HepG2 (cell line): Measurements from ENCODE around the gene TNNT1. TPM values are rescaled to one million over a fixed set of nuclear protein-coding genes. Genes with fewer than 3 reads are reported as not detected.
A peak's percentile ranks its signal among the peaks of the same experiment; 100 is the strongest.

Experiments used
- ATAC-seq: fragments of 200-7000 bp; cut with Tn5 transposase; 3 replicates; pipeline ENCODE4 v1.9.1; 2020; ENCODE audit warnings: mild to moderate bottlenecking, moderate library complexity
- BruUV-seq: library from RNA; stranded (reverse); fragments of 400-500 nt; replicated peaks from 2 replicates; lab custom pipeline; 2021; lab: Mats Ljungman, UMichigan
- CTCF ChIA-PET: fragments of 300-600 bp; formaldehyde crosslinking; extraction: SDS; loops from one replicate; lab custom pipeline; 2021; ENCODE audit warnings: low total read pairs, inconsistent platforms, low intra/inter-chr PET ratio; lab: Yijun Ruan, JAX
- POLR2A ChIA-PET: fragments of 350-600 bp; sonication (Branson Sonifier 250); formaldehyde crosslinking; loops from one replicate; lab custom pipeline; 2020; ENCODE audit warnings: antibody characterized with exemption, inconsistent platforms; lab: Yijun Ruan, JAX
- DNase-seq: peaks from one replicate; pipeline ENCODE4 v3.0.0-alpha.2; 2015; ENCODE audit warnings: low spot score
- FAIRE-seq: peaks from 3 replicates; lab custom pipeline; 2011; peaks lifted over from hg19 to GRCh38; lab: Jason Lieb, UNC
- H2AFZ ChIP-seq: one replicate; pipeline ENCODE4 v1.6.1; 2011; ENCODE audit warnings: low read length, inconsistent platforms
- H3K27ac ChIP-seq: fragments of 300-600 bp; 3 replicates; pipeline ENCODE4 v1.8.0; 2011; ENCODE audit warnings: mixed run types, mild to moderate bottlenecking, mixed read lengths, low read length, inconsistent platforms; ENCODE audit not compliant: insufficient read depth; ENCODE audit errors: extremely low read length
- H3K27me3 ChIP-seq, 2 experiments: fragments of 200-600 bp in 1 of 2; 2 replicates in 1 of 2; 3 replicates in 1 of 2; pipeline versions ENCODE4 v1.6.0 to v1.8.0; 2011; ENCODE audit warnings: low read length in 2 of 2, mild to moderate bottlenecking in 2 of 2, moderate library complexity in 2 of 2, inconsistent platforms in 1 of 2; ENCODE audit not compliant: insufficient read depth in 2 of 2, control insufficient read depth in 1 of 2
- H3K36me3 ChIP-seq, 2 experiments: fragments of 200-600 bp in 1 of 2; replicated peaks in 1 of 2; 2 replicates in 1 of 2; 3 replicates in 1 of 2; pipeline versions ENCODE4 v1.5.1 to v1.8.0; 2011; ENCODE audit warnings: low read length in 2 of 2, inconsistent platforms in 1 of 2; ENCODE audit not compliant: insufficient read depth in 2 of 2, control insufficient read depth in 1 of 2
- H3K4me1 ChIP-seq: 2 replicates; pipeline ENCODE4 v1.5.1; 2012; ENCODE audit warnings: low read length, inconsistent platforms; ENCODE audit not compliant: insufficient read depth
- H3K4me2 ChIP-seq: 2 replicates; pipeline ENCODE4 v1.6.0; 2011; ENCODE audit warnings: low read depth, low read length, inconsistent platforms
- H3K4me3 ChIP-seq, 3 experiments: fragments of 200-600 bp in 1 of 3; sonication (generic), shearing (Covaris generic) in 1 of 3; replicated peaks in 1 of 3; 2 replicates each; pipeline ENCODE4 v1.5.1; 2011 to 2016; ENCODE audit warnings: low read length in 3 of 3, inconsistent platforms in 2 of 3, low read depth in 2 of 3, mild to moderate bottlenecking in 2 of 3, control low read depth in 1 of 3, mixed read lengths in 1 of 3; ENCODE audit not compliant: insufficient read depth in 1 of 3
- H3K79me2 ChIP-seq: one replicate; pipeline ENCODE4 v1.6.1; 2011; ENCODE audit warnings: low read length, inconsistent platforms; ENCODE audit not compliant: insufficient read depth
- H3K9ac ChIP-seq: 2 replicates; pipeline ENCODE4 v1.6.0; 2011; ENCODE audit warnings: mild to moderate bottlenecking, low read depth, low read length, inconsistent platforms; ENCODE audit not compliant: insufficient read depth
- H3K9me3 ChIP-seq: 2 replicates; pipeline ENCODE4 v1.5.1; 2012; ENCODE audit warnings: mild to moderate bottlenecking, low read length
- H4K20me1 ChIP-seq: 2 replicates; pipeline ENCODE4 v1.6.0; 2011; ENCODE audit warnings: inconsistent platforms, mild to moderate bottlenecking, low read length, moderate library complexity; ENCODE audit not compliant: insufficient read depth
- CSRNP1 ChIP-seq: sonication (generic); formaldehyde crosslinking; IDR thresholded peaks from 2 replicates; pipeline ENCODE4 v1.8.1; 2023; ENCODE audit warnings: mild to moderate bottlenecking, missing genetic modification reagents
- EEA1 ChIP-seq: sonication (generic); formaldehyde crosslinking; IDR thresholded peaks from 2 replicates; pipeline ENCODE4 v1.5.1; 2020; ENCODE audit warnings: mild to moderate bottlenecking, missing genetic modification reagents, borderline replicate concordance
- ESRRA ChIP-seq: sonication (generic); formaldehyde crosslinking; IDR thresholded peaks from 2 replicates; pipeline ENCODE4 v1.5.1; 2020; ENCODE audit warnings: mild to moderate bottlenecking, low read depth, missing genetic modification reagents
- IRF9 ChIP-seq: sonication (generic); formaldehyde crosslinking; IDR thresholded peaks from 2 replicates; pipeline ENCODE4 v1.8.0; 2022; ENCODE audit warnings: missing genetic modification reagents, mild to moderate bottlenecking, borderline replicate concordance
- KLF12 ChIP-seq: sonication (generic); formaldehyde crosslinking; IDR thresholded peaks from 2 replicates; pipeline ENCODE4 v1.4.0; 2020; ENCODE audit warnings: missing genetic modification reagents, borderline replicate concordance
- PHF20 ChIP-seq: sonication (generic); formaldehyde crosslinking; IDR thresholded peaks from 2 replicates; pipeline ENCODE4 v1.5.0; 2020; ENCODE audit warnings: mild to moderate bottlenecking, missing genetic modification reagents
- RXRA ChIP-seq: sonication (generic); formaldehyde crosslinking; IDR thresholded peaks from 2 replicates; pipeline ENCODE4 v1.5.1; 2020; ENCODE audit warnings: missing genetic modification reagents
- SALL2 ChIP-seq: sonication (generic); formaldehyde crosslinking; IDR thresholded peaks from 2 replicates; pipeline ENCODE4 v1.8.1; 2023; ENCODE audit warnings: mild to moderate bottlenecking, missing genetic modification reagents, inconsistent platforms
- THAP8 ChIP-seq: sonication (generic); formaldehyde crosslinking; IDR thresholded peaks from 2 replicates; pipeline ENCODE4 v1.5.1; 2020; ENCODE audit warnings: missing genetic modification reagents, mild to moderate bottlenecking, borderline replicate concordance
- TP53 ChIP-seq: sonication (generic); formaldehyde crosslinking; conservative IDR thresholded peaks from 2 replicates; pipeline ENCODE4 v1.4.0; 2020; ENCODE audit warnings: missing genetic modification reagents
- XRCC5 ChIP-seq: fragments of 200-400 bp; formaldehyde crosslinking; optimal IDR thresholded peaks from 2 replicates; pipeline ENCODE3; 2017; ENCODE audit warnings: mild to moderate bottlenecking, low read length
- ZBTB42 ChIP-seq: sonication (generic); formaldehyde crosslinking; IDR thresholded peaks from 2 replicates; pipeline ENCODE4 v1.5.0; 2020; ENCODE audit warnings: mild to moderate bottlenecking, missing genetic modification reagents
- ZMYM2 ChIP-seq: sonication (generic); formaldehyde crosslinking; IDR thresholded peaks from 2 replicates; pipeline ENCODE4 v1.8.0; 2022; ENCODE audit warnings: mild to moderate bottlenecking, missing genetic modification reagents
- ZNF10 ChIP-seq: sonication (generic); formaldehyde crosslinking; IDR thresholded peaks from 2 replicates; pipeline ENCODE4 v1.4.0; 2020; ENCODE audit warnings: mild to moderate bottlenecking, low read depth, missing genetic modification reagents, borderline replicate concordance
- ZNF639 ChIP-seq: conservative IDR thresholded peaks from 2 replicates; pipeline ENCODE4 v1.6.1; 2018; ENCODE audit warnings: missing genetic modification reagents
- WGBS: methylation state at CpG from one replicate; pipeline ENCODE4 v1.1.6; 2017; ENCODE audit warnings: low lambda C conversion rate; 5-methylcytosine and 5-hydroxymethylcytosine counted together
- in situ Hi-C: cut with HindIII; loops from 2 replicates; pipeline ENCODE4 v1.10.0; 2017; ENCODE audit warnings: low pct_unique_long_range_greater_than_20kb; ENCODE audit not compliant: extremely low pct_ligation_motif_present
- intact Hi-C: fragments of 100-400 bp; cut with micrococcal nuclease; formaldehyde crosslinking; loops from one replicate; pipeline ENCODE4 v1.10.0; 2022; ENCODE audit not compliant: unreplicated experiment
- polyA plus RNA-seq, 8 experiments: library from polyadenylated mRNA; depleted of rRNA in 3 of 8; stranded (reverse) in 7 of 8; unstranded in 1 of 8; fragments of >200 nt; fragmentation: Illumina TruSeq in 4 of 8; extraction: Trizol in 4 of 8; gene quantifications; 2 replicates each; pipeline versions ENCODE4 v1.2.1 to v1.2.3, GENCODE V29; 2011 to 2016; ENCODE audit warnings: low read depth in 4 of 8, missing spikeins in 1 of 8, mixed read lengths in 1 of 8; ENCODE audit not compliant: insufficient read depth in 1 of 8
- total RNA-seq, 5 experiments: library from RNA; depleted of rRNA; stranded (reverse); fragments of >200 nt; fragmentation: Illumina TruSeq; extraction: Trizol; gene quantifications; 2 replicates each; pipeline ENCODE4 v1.2.3, GENCODE V29; 2016; ENCODE audit warnings: low read depth in 1 of 5
- TF ChIP-seq, protein P1 (sequence below): sonication (generic); formaldehyde crosslinking; IDR thresholded peaks from 2 replicates; pipeline ENCODE4 v1.4.0; 2020; ENCODE audit warnings: mild to moderate bottlenecking, missing genetic modification reagents

Gene TNNT1
- total and polyA plus RNA-seq, 2 of the 13 experiments (the other 11 are each of a cell fraction or from before 2014, with no cell fraction given), result 1.3 to 2.4 TPM

GRCh38 chr19:55165952-55166529 lies 17.0 kb upstream of the TNNT1 start (continued):
- peak; percentile 51 for TF ChIP-seq XRCC5
- no peak for TF ChIP-seq ZMYM2 (CRISPR knock-in tag)
- TF ChIP-seq CSRNP1, result peak; percentile 47; the same call in 1 of the 2 replicates
- peak; percentile 19; the same call in 1 of the 2 replicates for TF ChIP-seq SALL2 (CRISPR knock-in tag)
- 0 out of 2 replicates have a peak, but pooled peaks have one; percentile 5 for TF ChIP-seq RXRA (CRISPR knock-in tag)

GRCh38 chr19:55161571-55162322 lies 12.7 kb upstream of the TNNT1 start:
- H3K4me3 ChIP-seq, result no peak overlapping the region
- no peaks in the 10 kb centered on the region for H3K9me3 ChIP-seq
- in situ Hi-C loops (no loop called here), intact Hi-C loops (loop anchor here (2.0 kb wide), 1 partner anchor 21 kb away; no protein-coding TSS in a partner anchor)
- no peaks in the 10 kb centered on the region for H3K79me2 ChIP-seq
- ATAC-seq, result no peak
- H3K4me2 ChIP-seq, result no peak overlapping the region
- H3K27ac ChIP-seq, result no peak overlapping the region
- no peak overlapping the region for H3K9ac ChIP-seq
- BruUV-seq, result no TSS peak
- ChIA-PET CTCF (no interaction called here), POLR2A (no interaction called here)
- peaks cover 16% of the 10 kb centered on the region for H3K4me1 ChIP-seq
- no peaks in the 10 kb centered on the region for H3K36me3 ChIP-seq
- FAIRE-seq, result no peak
- peaks cover 0 to 31% of the 10 kb centered on the region in 2 experiments; a peak in 2 of 5 replicates for H3K27me3 ChIP-seq
- no peak for DNase-seq
- H2AFZ ChIP-seq, result no peak overlapping the region
- no peaks in the 10 kb centered on the region for H4K20me1 ChIP-seq
- 79% methylated on average over 35 of the region's 61 CpGs for WGBS
- TF ChIP-seq IRF9 (CRISPR knock-in tag) (no peak), TP53 (CRISPR knock-in tag) (no peak), ZBTB42 (no peak), THAP8 (CRISPR knock-in tag) (no peak), EEA1 (no peak), ZNF639 (CRISPR knock-in tag) (no peak), PHF20 (no peak), KLF12 (no peak), ZNF10 (CRISPR knock-in tag) (no peak), ESRRA (CRISPR knock-in tag) (no peak)
- TF ChIP-seq, protein P1, sequence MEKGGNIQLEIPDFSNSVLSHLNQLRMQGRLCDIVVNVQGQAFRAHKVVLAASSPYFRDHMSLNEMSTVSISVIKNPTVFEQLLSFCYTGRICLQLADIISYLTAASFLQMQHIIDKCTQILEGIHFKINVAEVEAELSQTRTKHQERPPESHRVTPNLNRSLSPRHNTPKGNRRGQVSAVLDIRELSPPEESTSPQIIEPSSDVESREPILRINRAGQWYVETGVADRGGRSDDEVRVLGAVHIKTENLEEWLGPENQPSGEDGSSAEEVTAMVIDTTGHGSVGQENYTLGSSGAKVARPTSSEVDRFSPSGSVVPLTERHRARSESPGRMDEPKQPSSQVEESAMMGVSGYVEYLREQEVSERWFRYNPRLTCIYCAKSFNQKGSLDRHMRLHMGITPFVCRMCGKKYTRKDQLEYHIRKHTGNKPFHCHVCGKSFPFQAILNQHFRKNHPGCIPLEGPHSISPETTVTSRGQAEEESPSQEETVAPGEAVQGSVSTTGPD (CRISPR knock-in tag), result no peak
